HL-60 (cell line): ENCODE measurements around the gene RRP15.

Experiments
- CTCF ChIP-seq: IDR thresholded peaks from one replicate; pipeline ENCODE4 v1.5.1; 2011; ENCODE audit warnings: low read length, control low read depth, inconsistent platforms; ENCODE audit not compliant: insufficient read depth
- GABPA ChIP-seq: IDR thresholded peaks from 2 replicates; pipeline ENCODE4 v1.6.1; 2012; ENCODE audit warnings: low read depth
- POLR2AphosphoS5 ChIP-seq: IDR thresholded peaks from 2 replicates; pipeline ENCODE4 v1.6.1; 2012; ENCODE audit warnings: low read depth
- REST ChIP-seq: IDR thresholded peaks from 2 replicates; pipeline ENCODE4 v1.6.1; 2012; ENCODE audit warnings: low read depth; ENCODE audit not compliant: insufficient replicate concordance
- SPI1 ChIP-seq: IDR thresholded peaks from 2 replicates; pipeline ENCODE4 v1.6.1; 2012; ENCODE audit warnings: low read depth, mild to moderate bottlenecking, borderline replicate concordance

- TF ChIP-seq CTCF, result no peak
- no peak for TF ChIP-seq POLR2AphosphoS5
- no peak for TF ChIP-seq GABPA
- no peak for TF ChIP-seq REST
- no peak for TF ChIP-seq SPI1
Measured at GRCh38 chr1:218317061-218317460, 32.0 kb downstream of the RRP15 start.
